ENCODE results near the gene LEPROT. TPM values are rescaled to one million over a fixed set of nuclear protein-coding genes. Genes with fewer than 3 reads are reported as not detected.
A peak's percentile ranks its signal among the peaks of the same experiment; 100 is the strongest.

The LEPROT gene, protein sequence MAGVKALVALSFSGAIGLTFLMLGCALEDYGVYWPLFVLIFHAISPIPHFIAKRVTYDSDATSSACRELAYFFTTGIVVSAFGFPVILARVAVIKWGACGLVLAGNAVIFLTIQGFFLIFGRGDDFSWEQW
- total RNA-seq (160 TPM), polyA plus RNA-seq (ENCODE audit: insufficient read depth, low read depth, low replicate concordance) (67.6 TPM)
- long read RNA-seq, donor 1, full-length matches to known transcripts = 45 of 201 reads
- long read RNA-seq, donor 1, partial matches to known transcripts = 156 of 201 reads
- long read RNA-seq, donor 1, other reads (novel, unspliced or antisense) = 0 of 201 reads
- long read RNA-seq, donor 2, full-length matches to known transcripts = 58 of 142 reads
- long read RNA-seq, donor 2, partial matches to known transcripts = 84 of 142 reads
- long read RNA-seq, donor 2, other reads (novel, unspliced or antisense) = 0 of 142 reads
- long read RNA-seq, donor 3, full-length matches to known transcripts = 77 of 118 reads
- long read RNA-seq, donor 3, partial matches to known transcripts = 41 of 118 reads
- long read RNA-seq, donor 3, other reads (novel, unspliced or antisense) = 0 of 118 reads
- long read RNA-seq, donor 4, full-length matches to known transcripts = 57 of 76 reads
- long read RNA-seq, donor 4, partial matches to known transcripts = 19 of 76 reads
- long read RNA-seq, donor 4, other reads (novel, unspliced or antisense) = 0 of 76 reads
- long read RNA-seq, donor 5, full-length matches to known transcripts = 7 of 7 reads
- long read RNA-seq, donor 5, partial matches to known transcripts = 0 of 7 reads
- long read RNA-seq, donor 5, other reads (novel, unspliced or antisense) = 0 of 7 reads
- long read RNA-seq, donor 6, full-length matches to known transcripts = 81 of 132 reads
- long read RNA-seq, donor 6, partial matches to known transcripts = 51 of 132 reads
- long read RNA-seq, donor 6, other reads (novel, unspliced or antisense) = 0 of 132 reads
- long read RNA-seq, donor 7, full-length matches to known transcripts = 84 of 100 reads
- long read RNA-seq, donor 7, partial matches to known transcripts = 10 of 100 reads
- long read RNA-seq, donor 7, other reads (novel, unspliced or antisense) = 6 of 100 reads
- long read RNA-seq, donor 8, full-length matches to known transcripts = 52 of 69 reads
- long read RNA-seq, donor 8, partial matches to known transcripts = 17 of 69 reads
- long read RNA-seq, donor 8, other reads (novel, unspliced or antisense) = 0 of 69 reads
- long read RNA-seq, donor 9, full-length matches to known transcripts = 36 of 44 reads
- long read RNA-seq, donor 9, partial matches to known transcripts = 8 of 44 reads
- long read RNA-seq, donor 9, other reads (novel, unspliced or antisense) = 0 of 44 reads
- long read RNA-seq, donor 10, full-length matches to known transcripts = 45 of 70 reads
- long read RNA-seq, donor 10, partial matches to known transcripts = 25 of 70 reads
- long read RNA-seq, donor 10, other reads (novel, unspliced or antisense) = 0 of 70 reads

- Histone ChIP-seq H3K4me1 (ENCODE audit: control insufficient read depth in 2 of 3, insufficient read depth in 2 of 3, low read depth in 1 of 3, low read length in 3 of 3) (peaks cover 6 to 41% (median 22%) of the 10 kb centered on the region in 3 donors), H3K9ac (ENCODE audit: low read length in 3 of 3) (peak within 1 kb of the TSS; percentile 93 to 97 (median 96)), H3K27ac (ENCODE audit: low read depth in 2 of 2, low read length in 2 of 2) (peak within 1 kb of the TSS; percentile 93 to 94), H3K9me3 (ENCODE audit: control insufficient read depth in 2 of 3, insufficient read depth in 1 of 3, low read length in 3 of 3) (no peaks in the 10 kb centered on the region), H3K27me3 (ENCODE audit: control insufficient read depth, insufficient read depth, low read length) (no peaks in the 10 kb centered on the region), H3K36me3 (ENCODE audit: control insufficient read depth in 2 of 3, insufficient read depth in 3 of 3, low read length in 3 of 3) (peaks cover 3 to 5% (median 4%) of the 10 kb centered on the region in 3 donors), H3K4me3 (ENCODE audit: low read length in 3 of 3) (peak within 1 kb of the TSS; percentile 84 to 95 (median 93))
- TF ChIP-seq CTCF (IDR thresholded peaks at IDR 0.05; ENCODE audit: borderline replicate concordance, extremely low read depth, insufficient read depth) = no peak
- peak in 2 of 5 donors; percentile 49 to 81 for DNase-seq
- intact Hi-C loops (cut with DNase I) = no loop called here
- no peak for FAIRE-seq
Observed at GRCh38 chr1:65420590-65421350, at the start of gene LEPROT, which contains the start of gene LEPR. Gene LEPROT (plus strand): TSS chr1:65420668. CDS start chr1:65420725, 57 bp downstream. Gene LEPR (plus strand): TSS chr1:65420668. CDS start chr1:65565566, 144,898 bp downstream.

- intact Hi-C loops (cut with DNase I) = no loop called here
- Histone ChIP-seq H3K4me1 (ENCODE audit: control insufficient read depth in 2 of 3, insufficient read depth in 2 of 3, low read depth in 1 of 3, low read length in 3 of 3) (no peaks in the 10 kb centered on the region), H3K27ac (ENCODE audit: low read depth in 2 of 2, low read length in 2 of 2) (no peak overlapping the region), H3K27me3 (ENCODE audit: control insufficient read depth, insufficient read depth, low read length) (no peaks in the 10 kb centered on the region), H3K9ac (ENCODE audit: low read length in 3 of 3) (no peak overlapping the region), H3K36me3 (ENCODE audit: control insufficient read depth in 2 of 3, insufficient read depth in 3 of 3, low read length in 3 of 3) (no peaks in the 10 kb centered on the region), H3K4me3 (ENCODE audit: low read length in 3 of 3) (no peak overlapping the region), H3K9me3 (ENCODE audit: control insufficient read depth in 2 of 3, insufficient read depth in 1 of 3, low read length in 3 of 3) (no peaks in the 10 kb centered on the region)
- FAIRE-seq (no peak), DNase-seq (no peak)
- TF ChIP-seq CTCF (IDR thresholded peaks at IDR 0.05; ENCODE audit: borderline replicate concordance, extremely low read depth, insufficient read depth) = no peak
Observed at GRCh38 chr1:65371544-65371943, 48.9 kb upstream of the LEPROT start.

- no peak for TF ChIP-seq CTCF (IDR thresholded peaks at IDR 0.05; ENCODE audit: borderline replicate concordance, extremely low read depth, insufficient read depth)
- Histone ChIP-seq H3K36me3 (ENCODE audit: control insufficient read depth in 2 of 3, insufficient read depth in 3 of 3, low read length in 3 of 3) (no peaks in the 10 kb centered on the region), H3K4me3 (ENCODE audit: low read length in 3 of 3) (no peak overlapping the region), H3K27me3 (ENCODE audit: control insufficient read depth, insufficient read depth, low read length) (no peaks in the 10 kb centered on the region), H3K4me1 (ENCODE audit: control insufficient read depth in 2 of 3, insufficient read depth in 2 of 3, low read depth in 1 of 3, low read length in 3 of 3) (no peaks in the 10 kb centered on the region), H3K9me3 (ENCODE audit: control insufficient read depth in 2 of 3, insufficient read depth in 1 of 3, low read length in 3 of 3) (no peaks in the 10 kb centered on the region), H3K27ac (ENCODE audit: low read depth in 2 of 2, low read length in 2 of 2) (no peak overlapping the region), H3K9ac (ENCODE audit: low read length in 3 of 3) (no peak overlapping the region)
- intact Hi-C loops (cut with DNase I) = no loop called here
- DNase-seq = no peak
- no peak for FAIRE-seq
Observed at GRCh38 chr1:65372557-65372956, 47.9 kb upstream of the LEPROT start.

Data from kidney (tissue), 22 donors.